Effector memory CD4-positive, alpha-beta T cell (primary cell): ENCODE data around the gene PLEKHA6.

ENCODE experiments used
- DNase-seq, 3 donors: peaks; one replicate each; pipeline ENCODE4 v3.0.0-alpha.2; 2020
- H3K27ac ChIP-seq: 2 replicates; pipeline ENCODE4 v1.7.0; 2013; ENCODE audit warnings: mild to moderate bottlenecking, low read length, moderate library complexity; ENCODE audit not compliant: insufficient read depth, poor library complexity, severe bottlenecking
- H3K27me3 ChIP-seq: replicated peaks from 2 replicates; pipeline ENCODE4 v1.7.0; 2013; ENCODE audit warnings: mild to moderate bottlenecking, low read length; ENCODE audit not compliant: insufficient read depth, control insufficient read depth, poor library complexity, severe bottlenecking
- H3K36me3 ChIP-seq: 2 replicates; pipeline ENCODE4 v1.7.0; 2013; ENCODE audit warnings: mild to moderate bottlenecking, low read length, moderate library complexity; ENCODE audit not compliant: control insufficient read depth, insufficient read depth
- H3K4me1 ChIP-seq: 2 replicates; pipeline ENCODE4 v1.7.0; 2013; ENCODE audit warnings: low read length, mild to moderate bottlenecking; ENCODE audit not compliant: control insufficient read depth, insufficient read depth, poor library complexity, severe bottlenecking
- H3K4me3 ChIP-seq: 2 replicates; pipeline ENCODE4 v1.7.0; 2013; ENCODE audit warnings: low read length, low read depth, mild to moderate bottlenecking; ENCODE audit not compliant: insufficient read depth, poor library complexity, severe bottlenecking
- H3K9me3 ChIP-seq: 2 replicates; pipeline ENCODE4 v1.7.0; 2013; ENCODE audit warnings: mild to moderate bottlenecking, low read length, moderate library complexity; ENCODE audit not compliant: control insufficient read depth

Gene PLEKHA6

DNA sequence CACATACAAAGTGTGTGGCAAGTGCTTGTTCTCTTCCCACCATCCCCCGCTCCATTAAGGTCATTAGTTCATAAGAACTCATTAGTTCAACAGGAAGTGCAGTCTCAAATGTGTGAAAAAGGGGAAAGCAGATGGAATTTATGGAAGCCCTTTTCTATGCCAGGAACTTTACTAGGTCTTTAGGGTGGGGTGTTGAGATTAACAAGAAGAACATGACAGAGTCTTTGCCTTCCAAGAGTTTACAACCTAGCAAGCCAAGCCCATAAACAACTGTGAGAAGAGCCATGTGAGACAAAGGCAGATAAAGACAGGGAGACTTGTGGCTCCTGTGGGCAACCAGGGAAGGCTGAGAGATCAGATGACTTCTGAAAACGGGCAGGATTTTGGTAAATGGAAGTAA, 21.4 kb downstream of the PLEKHA6 start:
- Histone ChIP-seq H3K4me1 (no peaks in the 10 kb centered on the region), H3K4me3 (no peak overlapping the region), H3K36me3 (no peaks in the 10 kb centered on the region), H3K9me3 (no peaks in the 10 kb centered on the region), H3K27ac (no peak overlapping the region), H3K27me3 (no peaks in the 10 kb centered on the region)
- no peak for DNase-seq

DNA sequence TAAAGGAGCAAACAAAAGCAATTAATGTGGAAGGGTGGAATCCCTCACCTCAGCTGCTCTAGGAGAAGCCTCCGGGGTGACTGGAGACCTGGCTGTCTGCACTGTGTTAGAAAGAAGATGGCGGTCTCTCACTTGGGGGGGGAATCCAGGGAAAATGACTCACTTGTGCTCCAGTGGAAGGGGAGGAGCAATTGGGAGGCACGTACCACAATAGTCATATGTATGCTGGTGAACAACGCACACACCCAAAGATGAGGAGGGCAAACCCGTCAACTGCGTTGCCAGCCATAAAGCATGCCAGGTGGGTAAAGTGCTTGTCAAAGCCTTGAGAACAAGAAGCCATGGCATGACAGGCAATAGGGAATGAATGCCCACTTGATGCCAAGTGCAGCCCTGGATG, 22.1 kb downstream of the PLEKHA6 start:
- DNase-seq, result no peak
- H3K27me3 ChIP-seq, result no peaks in the 10 kb centered on the region
- no peak overlapping the region for H3K27ac ChIP-seq
- no peaks in the 10 kb centered on the region for H3K4me1 ChIP-seq
- H3K4me3 ChIP-seq, result no peak overlapping the region
- no peaks in the 10 kb centered on the region for H3K36me3 ChIP-seq
- no peaks in the 10 kb centered on the region for H3K9me3 ChIP-seq

DNA sequence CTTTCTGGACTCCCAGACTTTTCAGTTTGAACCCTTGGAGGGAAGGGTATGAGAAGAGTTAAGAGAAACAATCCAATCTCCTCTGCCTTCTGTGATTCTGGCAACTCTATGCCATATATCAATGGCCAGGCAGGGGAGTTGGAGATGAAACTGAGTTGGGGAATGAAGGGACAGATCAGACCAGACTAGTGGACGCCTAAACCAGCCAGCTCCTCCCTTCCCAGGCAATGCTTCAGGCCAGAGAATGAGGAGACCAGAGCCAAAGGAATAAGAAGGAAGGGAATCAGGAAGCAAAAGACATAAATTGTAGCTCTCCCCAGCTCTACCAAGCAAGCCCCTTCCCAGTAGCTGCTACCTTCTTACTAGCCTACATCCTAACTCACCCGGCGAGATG, 22.7 kb downstream of the PLEKHA6 start:
- no peak for DNase-seq
- H3K27me3 ChIP-seq, result no peaks in the 10 kb centered on the region
- H3K4me3 ChIP-seq, result no peak overlapping the region
- no peak overlapping the region for H3K27ac ChIP-seq
- H3K36me3 ChIP-seq, result no peaks in the 10 kb centered on the region
- no peaks in the 10 kb centered on the region for H3K9me3 ChIP-seq
- H3K4me1 ChIP-seq, result no peaks in the 10 kb centered on the region

DNA sequence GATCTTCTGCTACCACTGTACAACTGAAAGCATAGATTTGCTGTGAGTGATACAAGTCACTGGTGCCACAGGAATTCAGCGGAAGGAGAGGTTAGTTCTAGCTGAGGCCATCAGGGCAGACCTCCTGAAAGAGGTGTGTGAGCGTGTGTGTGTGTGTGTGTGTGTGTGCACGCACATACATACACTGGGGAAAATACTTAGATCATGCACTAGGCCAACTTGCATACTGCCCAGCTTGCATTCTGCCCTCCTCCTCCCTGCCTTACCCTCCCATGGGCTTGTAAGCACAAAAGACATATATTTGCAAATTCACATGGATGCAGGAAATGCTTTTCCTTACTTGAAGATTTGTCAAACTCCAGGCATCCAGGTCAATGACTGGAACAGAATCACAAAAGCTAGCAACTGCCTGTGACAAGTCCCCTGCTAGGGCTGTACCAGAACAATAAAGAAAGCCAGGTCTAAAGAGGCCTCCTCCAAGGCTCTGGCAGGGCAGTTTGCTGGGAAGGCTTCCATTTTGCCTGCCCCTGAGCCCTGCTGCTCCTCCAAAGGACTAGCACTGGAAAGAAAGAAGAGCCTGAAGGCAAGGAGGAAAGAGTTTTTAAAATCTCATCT, 23.2 kb downstream of the PLEKHA6 start:
- no peaks in the 10 kb centered on the region for H3K4me1 ChIP-seq
- H3K36me3 ChIP-seq, result no peaks in the 10 kb centered on the region
- H3K9me3 ChIP-seq, result no peaks in the 10 kb centered on the region
- no peak overlapping the region for H3K4me3 ChIP-seq
- H3K27me3 ChIP-seq, result no peaks in the 10 kb centered on the region
- DNase-seq, result no peak
- no peak overlapping the region for H3K27ac ChIP-seq

DNA sequence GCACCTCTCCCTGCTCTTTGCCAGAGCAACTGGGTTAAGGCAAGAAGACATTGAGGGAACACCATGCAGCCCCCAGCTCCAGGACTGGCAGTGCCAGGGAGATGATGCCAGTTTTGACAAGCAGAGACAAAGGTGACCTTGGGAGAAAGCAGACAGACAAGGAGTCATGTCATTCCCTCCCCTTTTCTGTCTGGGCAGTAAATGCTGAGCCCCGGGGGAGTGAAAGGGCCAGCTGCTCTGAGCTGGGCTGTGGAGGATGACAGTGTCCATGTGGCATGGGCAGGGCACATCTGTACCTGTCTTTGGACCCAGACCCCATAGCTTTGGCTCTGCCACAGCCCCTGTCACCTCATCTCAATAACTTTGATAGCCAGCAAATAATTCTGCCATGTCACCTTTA, 24.2 kb downstream of the PLEKHA6 start:
- no peak overlapping the region for H3K27ac ChIP-seq
- H3K27me3 ChIP-seq, result no peaks in the 10 kb centered on the region
- H3K4me1 ChIP-seq, result no peaks in the 10 kb centered on the region
- H3K9me3 ChIP-seq, result no peaks in the 10 kb centered on the region
- DNase-seq, result no peak
- H3K4me3 ChIP-seq, result no peak overlapping the region
- H3K36me3 ChIP-seq, result no peaks in the 10 kb centered on the region

DNA sequence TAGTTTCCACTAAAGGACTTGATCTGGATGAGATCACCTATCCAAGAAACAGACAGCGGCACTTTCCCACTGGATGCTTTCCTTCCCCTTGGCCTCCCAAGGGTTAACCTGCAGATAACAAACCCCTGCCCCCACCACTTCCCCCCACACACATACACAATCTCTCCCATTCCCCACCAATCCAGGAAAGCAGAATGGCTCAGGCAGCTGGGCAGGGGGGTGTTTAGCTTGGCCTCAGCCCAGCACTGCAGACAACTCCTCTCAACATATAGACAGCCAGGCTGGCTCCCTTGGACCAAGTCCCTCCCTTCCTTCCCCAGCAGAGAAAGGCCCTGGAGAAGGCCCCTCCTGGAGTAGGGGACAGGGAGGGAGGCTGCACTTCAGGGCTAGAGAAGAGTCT, 24.6 kb downstream of the PLEKHA6 start:
- H3K36me3 ChIP-seq, result no peaks in the 10 kb centered on the region
- no peak overlapping the region for H3K4me3 ChIP-seq
- no peaks in the 10 kb centered on the region for H3K4me1 ChIP-seq
- no peak for DNase-seq
- H3K9me3 ChIP-seq, result no peaks in the 10 kb centered on the region
- H3K27me3 ChIP-seq, result no peaks in the 10 kb centered on the region
- H3K27ac ChIP-seq, result no peak overlapping the region

DNA sequence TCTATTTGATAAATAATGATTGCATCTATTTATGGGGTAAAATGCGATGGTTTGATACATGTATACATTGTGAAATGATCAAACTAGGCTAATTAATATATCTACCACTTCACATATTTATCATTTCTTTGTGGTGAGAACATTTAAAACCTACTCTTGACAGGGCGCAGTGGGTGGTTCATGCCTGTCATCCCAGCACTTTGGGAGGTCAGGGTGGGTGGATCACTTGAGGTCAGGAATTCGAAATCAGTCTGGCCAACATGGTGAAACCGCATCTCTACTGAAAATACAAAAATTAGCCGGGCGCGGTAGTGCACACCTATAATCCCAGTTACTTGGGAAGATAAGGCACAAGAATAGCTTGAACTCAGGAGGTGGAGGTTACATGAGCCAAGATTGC, 25.3 kb downstream of the PLEKHA6 start:
- no peaks in the 10 kb centered on the region for H3K9me3 ChIP-seq
- DNase-seq, result no peak
- H3K27me3 ChIP-seq, result no peaks in the 10 kb centered on the region
- H3K27ac ChIP-seq, result no peak overlapping the region
- no peaks in the 10 kb centered on the region for H3K4me1 ChIP-seq
- no peaks in the 10 kb centered on the region for H3K36me3 ChIP-seq
- no peak overlapping the region for H3K4me3 ChIP-seq

DNA sequence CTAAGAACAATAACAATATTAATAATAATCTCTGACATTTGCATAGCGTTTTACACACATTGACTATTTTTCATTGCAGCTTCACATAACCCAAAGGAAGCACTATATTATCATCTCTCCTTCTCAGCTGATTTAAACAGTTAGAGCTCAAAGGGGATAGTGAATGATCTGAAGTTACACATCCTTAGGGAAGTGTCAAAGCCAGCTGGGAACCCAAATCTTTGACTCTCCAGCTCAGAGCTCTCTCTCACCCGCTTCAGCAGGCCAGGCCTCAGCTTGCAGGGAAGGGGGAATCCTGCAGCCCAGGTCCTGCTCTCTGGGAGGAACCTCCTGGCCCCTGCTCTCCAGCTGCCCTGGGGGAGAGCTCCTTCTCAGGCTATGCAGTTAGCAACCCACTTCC, 26.3 kb downstream of the PLEKHA6 start:
- Histone ChIP-seq H3K9me3 (no peaks in the 10 kb centered on the region), H3K4me3 (no peak overlapping the region), H3K4me1 (no peaks in the 10 kb centered on the region), H3K27ac (no peak overlapping the region), H3K27me3 (no peaks in the 10 kb centered on the region), H3K36me3 (no peaks in the 10 kb centered on the region)
- DNase-seq, result no peak

DNA sequence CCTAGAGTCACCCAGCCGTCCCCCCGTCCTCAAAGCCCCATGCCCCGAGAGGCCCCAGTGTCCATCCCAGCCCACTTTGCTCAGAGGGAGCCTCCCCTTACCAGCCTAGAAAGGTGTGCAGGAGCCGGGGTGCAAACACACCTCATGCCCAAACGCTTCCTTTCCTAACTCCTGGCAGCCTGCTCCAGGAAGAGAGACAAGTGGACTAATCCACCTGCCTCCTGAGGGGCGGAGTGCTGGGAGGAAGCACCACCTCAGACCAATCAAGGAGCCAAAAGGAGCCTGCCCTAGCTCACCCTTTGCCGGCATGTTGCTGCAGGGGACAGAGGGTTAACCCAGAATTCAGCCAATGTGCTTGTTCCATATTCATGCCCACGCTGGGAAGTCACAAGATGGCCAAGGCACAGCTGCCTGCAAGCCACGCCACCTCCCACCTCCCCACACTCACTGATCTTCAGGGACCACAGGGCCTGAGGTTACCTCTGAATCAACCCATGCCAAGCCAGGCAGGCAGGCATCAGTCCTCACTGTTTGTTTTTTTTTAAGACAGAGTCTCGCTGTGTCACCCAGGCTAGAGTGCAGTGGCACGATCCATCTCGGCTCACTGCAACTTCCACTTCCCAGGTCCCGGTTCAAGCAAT, 27.8 kb downstream of the PLEKHA6 start:
- no peaks in the 10 kb centered on the region for H3K9me3 ChIP-seq
- no peaks in the 10 kb centered on the region for H3K27me3 ChIP-seq
- no peaks in the 10 kb centered on the region for H3K4me1 ChIP-seq
- no peak overlapping the region for H3K4me3 ChIP-seq
- H3K27ac ChIP-seq, result no peak overlapping the region
- no peak for DNase-seq
- no peaks in the 10 kb centered on the region for H3K36me3 ChIP-seq

DNA sequence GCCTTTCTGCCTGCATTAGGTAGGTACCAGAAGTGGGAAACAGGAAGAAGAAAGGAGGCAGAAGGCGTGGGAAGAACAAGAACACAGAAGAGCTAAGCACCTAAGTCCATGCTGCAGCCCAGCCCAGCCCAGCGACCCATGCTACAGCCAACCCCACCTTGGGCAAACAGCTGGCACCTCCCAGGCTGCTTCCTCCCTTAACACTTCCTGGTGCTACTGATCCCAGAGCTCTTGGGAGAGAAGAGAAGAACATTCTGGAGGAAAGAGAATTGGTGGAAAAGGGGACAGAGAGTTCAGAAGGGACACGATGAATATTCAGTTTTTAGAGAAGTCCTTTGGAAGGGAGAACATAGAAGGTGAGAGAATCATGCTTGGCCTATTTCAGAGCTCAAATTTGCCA, 28.5 kb downstream of the PLEKHA6 start:
- Histone ChIP-seq H3K4me1 (no peaks in the 10 kb centered on the region), H3K4me3 (no peak overlapping the region), H3K27me3 (no peaks in the 10 kb centered on the region), H3K36me3 (no peaks in the 10 kb centered on the region), H3K9me3 (no peaks in the 10 kb centered on the region), H3K27ac (no peak overlapping the region)
- no peak for DNase-seq
